ENCODE data around the gene PRR15.
A peak's percentile ranks its signal among the peaks of the same experiment; 100 is the strongest.

PRR15 gene

DNA sequence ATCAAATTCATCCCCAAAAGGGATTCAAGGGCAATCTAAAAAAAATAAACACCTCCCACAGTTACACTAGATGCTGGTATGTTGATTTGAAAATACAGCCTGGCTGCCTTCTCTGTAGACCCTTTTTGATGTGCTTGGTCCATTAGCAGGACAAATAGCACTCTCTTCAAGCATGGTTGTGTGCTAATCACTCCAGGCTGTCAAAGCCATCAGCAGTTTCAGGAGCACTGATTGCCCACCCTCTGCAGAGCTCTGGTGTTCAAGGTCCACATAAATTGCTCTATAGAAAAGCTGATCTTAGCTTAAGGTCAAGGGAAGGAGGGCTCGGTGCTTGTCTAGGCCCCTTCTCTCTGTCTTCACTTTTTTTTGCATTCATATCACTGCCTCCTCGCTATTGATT is 35.4 kb downstream of the PRR15 start:
- Histone ChIP-seq H3K27ac (no peak overlapping the region), H3K4me3 (ENCODE audit: low read depth, low read length) (no peak overlapping the region), H3K27me3 (ENCODE audit: insufficient read depth, low read depth, severe bottlenecking) (no peaks in the 10 kb centered on the region), H3K36me3 (no peaks in the 10 kb centered on the region), H3K9me3 (ENCODE audit: severe bottlenecking) (no peaks in the 10 kb centered on the region)
- no peak for TF ChIP-seq CTCF (IDR thresholded peaks at IDR 0.05; ENCODE audit: low read depth, low read length)
- DNase-seq: no peak

- H3K36me3 ChIP-seq: no peaks in the 10 kb centered on the region
- DNase-seq: no peak
- TF ChIP-seq CTCF (IDR thresholded peaks at IDR 0.05; ENCODE audit: low read depth, low read length): no peak
- no peak overlapping the region for H3K27ac ChIP-seq
- H3K27me3 ChIP-seq (ENCODE audit: insufficient read depth, low read depth, severe bottlenecking): no peaks in the 10 kb centered on the region
- H3K4me3 ChIP-seq (ENCODE audit: low read depth, low read length): no peak overlapping the region
- no peaks in the 10 kb centered on the region for H3K9me3 ChIP-seq (ENCODE audit: severe bottlenecking)
Observed at GRCh38 chr7:29600661-29601060, 37.0 kb downstream of the PRR15 start.

GRCh38 chr7:29604052-29604451 is 40.4 kb downstream of the PRR15 start:
- Histone ChIP-seq H3K27me3 (ENCODE audit: insufficient read depth, low read depth, severe bottlenecking) (no peaks in the 10 kb centered on the region), H3K4me3 (ENCODE audit: low read depth, low read length) (no peak overlapping the region), H3K36me3 (no peaks in the 10 kb centered on the region), H3K9me3 (ENCODE audit: severe bottlenecking) (no peaks in the 10 kb centered on the region), H3K27ac (no peak overlapping the region)
- no peak for DNase-seq
- TF ChIP-seq CTCF (IDR thresholded peaks at IDR 0.05; ENCODE audit: low read depth, low read length): no peak

GRCh38 chr7:29604702-29605101 is 41.1 kb downstream of the PRR15 start:
- Histone ChIP-seq H3K36me3 (no peaks in the 10 kb centered on the region), H3K4me3 (ENCODE audit: low read depth, low read length) (no peak overlapping the region), H3K27me3 (ENCODE audit: insufficient read depth, low read depth, severe bottlenecking) (no peaks in the 10 kb centered on the region), H3K9me3 (ENCODE audit: severe bottlenecking) (no peaks in the 10 kb centered on the region), H3K27ac (no peak overlapping the region)
- TF ChIP-seq CTCF (IDR thresholded peaks at IDR 0.05; ENCODE audit: low read depth, low read length): no peak
- no peak for DNase-seq

DNA sequence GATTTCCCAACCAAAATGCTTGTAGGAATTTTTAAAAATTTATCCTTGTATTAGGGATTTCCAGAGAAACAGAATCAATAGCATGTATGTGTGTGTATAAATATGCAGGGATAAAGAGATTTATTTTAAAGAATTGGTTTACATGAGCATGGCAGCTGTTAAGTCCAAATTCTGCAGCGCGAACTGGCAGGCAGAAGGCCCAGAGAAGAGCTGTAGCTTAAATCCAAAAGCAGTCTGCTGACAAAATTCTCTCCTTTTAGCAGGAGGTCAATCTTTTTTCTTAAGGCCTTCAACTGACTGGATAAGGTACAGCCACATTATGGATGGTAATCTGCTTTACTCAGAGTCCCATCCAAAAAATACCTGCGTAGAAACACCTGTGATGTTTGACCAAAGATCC is 42.0 kb downstream of the PRR15 start:
- Histone ChIP-seq H3K27ac (peak overlapping the region; percentile 21; the same call in 1 of the 2 replicates), H3K9me3 (ENCODE audit: severe bottlenecking) (no peaks in the 10 kb centered on the region), H3K36me3 (no peaks in the 10 kb centered on the region), H3K4me3 (ENCODE audit: low read depth, low read length) (no peak overlapping the region), H3K27me3 (ENCODE audit: insufficient read depth, low read depth, severe bottlenecking) (no peaks in the 10 kb centered on the region)
- DNase-seq: no peak
- no peak for TF ChIP-seq CTCF (IDR thresholded peaks at IDR 0.05; ENCODE audit: low read depth, low read length)

DNA sequence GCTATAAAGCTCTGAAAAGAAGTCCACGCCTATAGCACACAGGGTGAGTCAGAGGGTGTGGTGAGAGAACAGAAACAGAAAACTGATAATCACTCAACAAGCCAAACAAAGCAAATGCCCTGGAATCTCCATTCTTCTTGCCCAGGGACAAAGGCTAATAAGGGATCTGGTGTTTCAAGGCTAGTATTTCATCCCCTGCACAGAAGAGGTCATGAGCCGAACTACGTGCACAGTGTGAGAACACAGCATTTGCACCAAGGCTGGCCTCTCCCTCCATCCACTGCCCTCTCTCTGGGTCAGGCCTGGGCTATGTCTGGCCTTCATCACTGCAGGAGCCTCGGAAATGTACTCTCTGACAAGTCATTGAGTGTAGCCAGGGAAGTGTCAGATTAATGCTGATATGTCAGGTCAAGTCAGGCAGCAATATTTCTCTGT is 42.7 kb downstream of the PRR15 start:
- H3K27me3 ChIP-seq (ENCODE audit: insufficient read depth, low read depth, severe bottlenecking): no peaks in the 10 kb centered on the region
- peak; percentile 37 for DNase-seq
- H3K36me3 ChIP-seq: no peaks in the 10 kb centered on the region
- no peak overlapping the region for H3K4me3 ChIP-seq (ENCODE audit: low read depth, low read length)
- H3K27ac ChIP-seq: peak overlapping the region; percentile 21; the same call in 1 of the 2 replicates
- no peak for TF ChIP-seq CTCF (IDR thresholded peaks at IDR 0.05; ENCODE audit: low read depth, low read length)
- H3K9me3 ChIP-seq (ENCODE audit: severe bottlenecking): no peaks in the 10 kb centered on the region
